DMS53 treated with DMSO at 0.1 percent for 48 hours (cell line): ENCODE measurements around the gene MAPKAPK3.
"Not testable (repeated sequence)": the region's sequence is repeated elsewhere in the genome, so short reads cannot be mapped to it uniquely, and the experiment has no call there.

Experiments
- DNase-seq: peaks from one replicate; lab custom pipeline; 2025; ENCODE audit not compliant: unreplicated experiment; lab: John Stamatoyannopoulos, UW

Gene MAPKAPK3

GRCh38 chr3:50676031-50676705 is 59.2 kb downstream of the MAPKAPK3 start:
- no peak for DNase-seq

DNA sequence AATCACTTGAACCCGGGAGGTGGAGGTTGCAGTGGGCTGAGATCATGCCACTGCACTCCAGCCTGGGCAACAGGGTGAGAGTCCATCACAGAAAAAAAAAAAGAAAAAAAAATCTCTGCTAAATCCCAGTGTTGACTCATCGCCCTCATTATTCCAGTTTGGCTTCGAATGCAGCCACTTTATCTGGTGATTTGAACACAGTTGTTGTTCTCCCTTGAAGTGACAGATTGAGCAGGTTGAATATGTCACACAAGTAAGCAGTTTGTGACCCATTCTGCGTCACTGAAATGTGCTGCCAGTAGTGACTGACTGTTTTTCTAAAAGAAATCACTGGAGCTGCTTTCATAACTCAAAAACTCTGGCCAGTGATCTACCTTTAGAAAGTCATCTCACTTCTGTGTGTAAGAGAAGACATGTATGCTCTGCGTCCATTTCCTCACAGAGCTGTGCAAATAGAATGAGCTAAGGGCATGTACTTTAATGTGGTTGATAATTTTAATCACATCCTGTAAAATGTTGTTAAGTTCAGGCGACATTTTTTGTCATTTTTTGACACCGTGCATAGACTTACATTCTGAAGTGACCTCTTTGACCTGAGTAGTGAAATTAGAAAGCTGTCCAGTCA is 70.3 kb downstream of the MAPKAPK3 start:
- no peak for DNase-seq

DNA sequence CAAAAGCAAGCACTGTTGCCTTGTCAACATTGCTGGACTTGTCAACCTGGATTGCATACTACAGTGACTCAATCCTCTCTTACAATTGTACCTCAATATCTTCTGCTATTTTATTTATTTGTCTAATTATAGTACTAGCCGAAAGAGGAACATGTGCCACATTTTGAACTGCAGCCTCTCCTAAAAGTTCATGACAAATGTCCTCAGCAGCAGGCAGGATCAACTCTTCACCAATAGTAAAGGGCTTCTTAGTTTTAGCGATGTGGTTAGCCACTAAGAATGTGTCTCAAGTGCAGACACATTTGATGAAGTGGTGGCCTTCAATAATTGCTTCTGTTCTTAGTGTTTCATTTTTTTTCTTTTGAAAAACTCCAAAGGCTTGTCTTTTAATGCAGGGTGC is 71.0 kb downstream of the MAPKAPK3 start:
- DNase-seq = no peak

DNA sequence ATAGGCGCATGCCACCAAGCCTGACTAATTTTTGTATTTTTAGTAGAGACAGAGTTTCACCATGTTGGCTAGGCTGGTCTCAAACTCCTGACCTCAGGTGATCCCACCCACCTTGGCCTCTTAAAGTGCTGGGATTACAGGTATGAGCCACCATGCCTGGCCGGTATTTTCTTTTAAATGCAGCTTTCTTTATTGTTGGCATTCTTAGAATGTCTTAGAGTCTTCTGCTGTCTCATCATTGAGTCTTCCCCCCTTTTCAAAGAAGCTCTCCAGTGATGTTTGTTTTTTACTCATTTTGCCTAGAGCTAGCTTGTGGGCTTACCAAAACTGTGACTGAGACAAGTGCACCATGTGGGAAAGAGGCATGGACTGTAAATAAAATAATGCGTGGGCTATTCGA is 71.7 kb downstream of the MAPKAPK3 start:
- DNase-seq = not testable (repeated sequence)

DNA sequence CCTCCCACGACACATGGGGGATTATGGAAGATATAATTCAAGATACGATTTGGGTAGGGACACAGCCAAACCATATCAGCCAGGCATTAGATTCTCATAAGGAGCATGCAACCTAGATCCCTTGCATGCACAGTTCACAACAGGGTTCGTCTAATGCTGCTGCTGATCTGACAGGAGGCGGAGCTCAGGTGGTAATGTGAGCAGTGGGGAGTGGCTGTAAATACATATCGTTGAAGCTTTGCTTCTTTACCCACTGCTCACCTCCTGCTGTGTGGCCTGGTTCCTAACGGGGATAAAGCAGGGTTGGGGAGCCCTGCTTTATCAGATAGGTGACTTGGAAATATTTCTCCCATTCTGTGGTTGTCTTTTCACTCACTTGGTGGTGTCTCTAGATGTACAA is 72.6 kb downstream of the MAPKAPK3 start:
- no peak for DNase-seq

- DNase-seq = no peak
Observed at GRCh38 chr3:50695031-50695430, 78.1 kb downstream of the MAPKAPK3 start.

DNA sequence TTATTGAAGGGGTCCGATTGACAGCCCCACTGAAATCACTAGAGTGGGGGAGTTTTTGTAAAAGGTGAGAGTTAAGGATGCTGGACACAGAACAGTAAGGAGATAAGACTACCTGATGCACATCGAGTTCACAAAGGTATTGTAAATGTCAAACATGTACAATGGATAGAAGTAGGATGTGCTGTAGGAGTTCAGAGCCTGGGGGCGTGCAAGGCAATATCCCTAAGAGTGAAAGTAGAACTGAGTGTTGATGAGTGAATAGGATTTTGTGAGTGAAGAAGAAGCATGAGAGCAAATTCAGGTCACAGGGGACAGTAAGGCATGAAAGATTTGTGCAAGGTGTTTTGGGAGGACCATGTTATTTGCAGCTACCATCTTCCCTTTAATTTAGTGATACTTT is 79.3 kb downstream of the MAPKAPK3 start:
- DNase-seq = no peak

DNA sequence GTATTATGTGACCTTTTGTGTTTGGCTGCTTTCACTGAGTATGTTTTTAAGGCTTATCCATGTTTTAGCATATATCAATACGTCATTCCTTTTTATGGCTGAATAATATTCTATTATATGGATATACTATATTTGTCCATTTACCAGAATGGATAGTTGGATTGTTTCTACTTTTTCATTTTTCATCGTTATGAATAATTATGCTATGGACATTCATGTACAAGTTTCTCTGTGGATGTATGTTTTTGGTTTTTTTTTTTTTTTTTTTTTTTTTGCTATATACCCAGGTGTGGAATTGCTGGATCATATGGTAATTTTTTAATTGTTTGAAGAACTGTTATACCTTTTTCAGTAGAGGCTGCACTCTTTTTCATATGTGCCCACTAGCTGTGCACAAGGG is 81.3 kb downstream of the MAPKAPK3 start:
- DNase-seq = no peak
